K562 (cell line): ENCODE measurements around the gene EFS. TPM values are rescaled to one million over a fixed set of nuclear protein-coding genes. Genes with fewer than 3 reads are reported as not detected.

ENCODE experiments used
- CHAMP1 ChIP-seq: fragments of 450-650 bp; IDR thresholded peaks from 2 replicates; pipeline ENCODE4 v1.6.1; 2016; ENCODE audit warnings: mild to moderate bottlenecking
- CTCF ChIP-seq, 3 experiments: IDR thresholded peaks in 2 of 3; conservative IDR thresholded peaks in 1 of 3; 2 replicates each; pipeline ENCODE4 v1.5.1; 2011 to 2012; ENCODE audit warnings: low read length in 3 of 3, mild to moderate bottlenecking in 3 of 3, control low read depth in 2 of 3, improper control_type of control experiment in 1 of 3, inconsistent platforms in 1 of 3, low read depth in 1 of 3, mixed read lengths in 1 of 3, moderate library complexity in 1 of 3; ENCODE audit not compliant: insufficient read depth in 2 of 3
- DLX4 ChIP-seq: fragments of 250-450 bp; sonication (Bioruptor Pico); IDR thresholded peaks from 2 replicates; pipeline ENCODE4 v1.6.1; 2021; ENCODE audit warnings: mild to moderate bottlenecking
- FOXK2 ChIP-seq, 2 experiments: fragments of 450-650 bp; IDR thresholded peaks in 1 of 2; conservative IDR thresholded peaks in 1 of 2; 2 replicates each; pipeline ENCODE4 v1.6.1; 2016; ENCODE audit warnings: low read depth in 2 of 2, mild to moderate bottlenecking in 1 of 2
- KAT8 ChIP-seq: fragments of 450-650 bp; IDR thresholded peaks from 2 replicates; pipeline ENCODE4 v1.6.1; 2016; ENCODE audit warnings: low read depth, mild to moderate bottlenecking
- MYC ChIP-seq, 2 experiments: fragments of 250-450 bp in 1 of 2; sonication (Bioruptor Pico) in 1 of 2; IDR thresholded peaks; 2 replicates each; pipeline versions ENCODE4 v1.5.1 to v1.6.1; 2012 to 2021; ENCODE audit warnings: low read depth in 2 of 2, borderline replicate concordance in 1 of 2, improper control_type of control experiment in 1 of 2, low read length in 1 of 2, mild to moderate bottlenecking in 1 of 2, moderate library complexity in 1 of 2
- MYNN ChIP-seq, 2 experiments: sonication (generic); formaldehyde crosslinking in 1 of 2; IDR thresholded peaks; 2 replicates each; pipeline versions ENCODE4 v1.5.0 to v1.6.1; 2016 to 2020; ENCODE audit warnings: antibody characterized with exemption in 1 of 2, missing genetic modification reagents in 1 of 2
- NKRF ChIP-seq: fragments of 450-650 bp; IDR thresholded peaks from 2 replicates; pipeline ENCODE4 v1.6.1; 2016; ENCODE audit warnings: borderline replicate concordance
- PHF8 ChIP-seq: fragments of 200-600 bp; sonication (generic); IDR thresholded peaks from 2 replicates; pipeline ENCODE4 v1.6.1; 2012; ENCODE audit warnings: mixed run types, mild to moderate bottlenecking, inconsistent platforms, low read length, moderate library complexity, borderline replicate concordance
- RB1 ChIP-seq: fragments of 450-650 bp; IDR thresholded peaks from 2 replicates; pipeline ENCODE4 v1.6.1; 2017; ENCODE audit warnings: low read depth, mild to moderate bottlenecking
- U2AF1 ChIP-seq: fragments of 200-400 bp; formaldehyde crosslinking; optimal IDR thresholded peaks from 2 replicates; pipeline ENCODE3; 2017; ENCODE audit warnings: mild to moderate bottlenecking, low read depth, low read length, moderate library complexity
- ZNF24 ChIP-seq: fragments of 450-650 bp; IDR thresholded peaks from 2 replicates; pipeline ENCODE4 v1.6.1; 2016
- polyA plus RNA-seq, 8 experiments: library from polyadenylated mRNA; depleted of rRNA in 4 of 8; stranded (reverse) in 5 of 8; unstranded in 3 of 8; fragments of >200 nt; fragmentation: Nextera tagmentation in 2 of 8; fragmentation: Illumina TruSeq in 1 of 8; extraction: Ambion mirVana in 2 of 8; extraction: Trizol in 1 of 8; gene quantifications; 2 replicates each; pipeline versions ENCODE4 v1.2.1 to v1.2.3, GENCODE V29; 2011 to 2014; ENCODE audit warnings: inconsistent platforms in 1 of 8, missing spikeins in 1 of 8
- total RNA-seq, 7 experiments: library from RNA; depleted of rRNA in 6 of 7; stranded (reverse); fragments of >200 nt in 6 of 7; fragmentation: Illumina TruSeq in 2 of 7; extraction: Trizol in 2 of 7; gene quantifications; 2 replicates each; pipeline versions ENCODE4 v1.2.1 to v1.2.3, GENCODE V29; 2011 to 2021; ENCODE audit warnings: low replicate concordance in 1 of 7

The EFS gene
- total and polyA plus RNA-seq, 9 of the 15 experiments (the other 6 are each of a cell fraction or from before 2014, with no cell fraction given) = 0.01 to 0.03 TPM; not detected in 7

- TF ChIP-seq NKRF (peak; percentile 49; the same call in 1 of the 2 replicates), MYNN (IDR thresholded peaks at IDR 0.05) (0 out of 2 replicates have a peak, but pooled peaks have one; percentile 31), MYNN (CRISPR knock-in tag; IDR thresholded peaks at IDR 0.05) (no peak), CHAMP1 (peak; percentile 74), MYC (IDR thresholded peaks at IDR 0.05; ENCODE audit: low read depth, low read length) (peak; percentile 42), MYC (CRISPR knock-in tag; IDR thresholded peaks at IDR 0.05; ENCODE audit: borderline replicate concordance, low read depth) (0 out of 2 replicates have a peak, but pooled peaks have one; percentile 16), CTCF (IDR thresholded peaks at IDR 0.05 in 2 of 3, conservative IDR thresholded peaks at IDR 0.05 in 1 of 3; ENCODE audit: insufficient read depth in 2 of 3, low read depth in 1 of 3, low read length in 3 of 3) (no peak; a peak in 1 of 6 replicates), FOXK2 (conservative IDR thresholded peaks at IDR 0.05 in 1 of 2, IDR thresholded peaks at IDR 0.05 in 1 of 2; ENCODE audit: low read depth in 2 of 2) (peak; percentile 55 to 59; a peak in 3 of 4 replicates), DLX4 (CRISPR knock-in tag) (no peak), U2AF1 (no peak), KAT8 (peak; percentile 90), PHF8 (peak; percentile 74), ZNF24 (no peak), RB1 (0 out of 2 replicates have a peak, but pooled peaks have one; percentile 42)
These were observed 44.1 kb downstream of the EFS start, which contains the start of gene PABPN1 (continued) for GRCh38 chr14:23320584-23321571.
